HepG2 (cell line): Measurements from ENCODE around the gene CREG2. TPM values are rescaled to one million over a fixed set of nuclear protein-coding genes. Genes with fewer than 3 reads are reported as not detected.
A peak's percentile ranks its signal among the peaks of the same experiment; 100 is the strongest.

ENCODE experiments used
- ATAC-seq: fragments of 200-7000 bp; cut with Tn5 transposase; 3 replicates; pipeline ENCODE4 v1.9.1; 2020; ENCODE audit warnings: mild to moderate bottlenecking, moderate library complexity
- BruUV-seq: library from RNA; stranded (reverse); fragments of 400-500 nt; replicated peaks from 2 replicates; lab custom pipeline; 2021; lab: Mats Ljungman, UMichigan
- CTCF ChIA-PET: fragments of 300-600 bp; formaldehyde crosslinking; extraction: SDS; loops from one replicate; lab custom pipeline; 2021; ENCODE audit warnings: low total read pairs, inconsistent platforms, low intra/inter-chr PET ratio; lab: Yijun Ruan, JAX
- POLR2A ChIA-PET: fragments of 350-600 bp; sonication (Branson Sonifier 250); formaldehyde crosslinking; loops from one replicate; lab custom pipeline; 2020; ENCODE audit warnings: antibody characterized with exemption, inconsistent platforms; lab: Yijun Ruan, JAX
- DNase-seq: peaks from one replicate; pipeline ENCODE4 v3.0.0-alpha.2; 2015; ENCODE audit warnings: low spot score
- FAIRE-seq: peaks from 3 replicates; lab custom pipeline; 2011; peaks lifted over from hg19 to GRCh38; lab: Jason Lieb, UNC
- H2AFZ ChIP-seq: one replicate; pipeline ENCODE4 v1.6.1; 2011; ENCODE audit warnings: low read length, inconsistent platforms
- H3K27ac ChIP-seq: fragments of 300-600 bp; 3 replicates; pipeline ENCODE4 v1.8.0; 2011; ENCODE audit warnings: mixed run types, mild to moderate bottlenecking, mixed read lengths, low read length, inconsistent platforms; ENCODE audit not compliant: insufficient read depth; ENCODE audit errors: extremely low read length
- H3K27me3 ChIP-seq, 2 experiments: fragments of 200-600 bp in 1 of 2; 2 replicates in 1 of 2; 3 replicates in 1 of 2; pipeline versions ENCODE4 v1.6.0 to v1.8.0; 2011; ENCODE audit warnings: low read length in 2 of 2, mild to moderate bottlenecking in 2 of 2, moderate library complexity in 2 of 2, inconsistent platforms in 1 of 2; ENCODE audit not compliant: insufficient read depth in 2 of 2, control insufficient read depth in 1 of 2
- H3K36me3 ChIP-seq, 2 experiments: fragments of 200-600 bp in 1 of 2; replicated peaks in 1 of 2; 2 replicates in 1 of 2; 3 replicates in 1 of 2; pipeline versions ENCODE4 v1.5.1 to v1.8.0; 2011; ENCODE audit warnings: low read length in 2 of 2, inconsistent platforms in 1 of 2; ENCODE audit not compliant: insufficient read depth in 2 of 2, control insufficient read depth in 1 of 2
- H3K4me1 ChIP-seq: 2 replicates; pipeline ENCODE4 v1.5.1; 2012; ENCODE audit warnings: low read length, inconsistent platforms; ENCODE audit not compliant: insufficient read depth
- H3K4me2 ChIP-seq: 2 replicates; pipeline ENCODE4 v1.6.0; 2011; ENCODE audit warnings: low read depth, low read length, inconsistent platforms
- H3K4me3 ChIP-seq, 3 experiments: fragments of 200-600 bp in 1 of 3; sonication (generic), shearing (Covaris generic) in 1 of 3; replicated peaks in 1 of 3; 2 replicates each; pipeline ENCODE4 v1.5.1; 2011 to 2016; ENCODE audit warnings: low read length in 3 of 3, inconsistent platforms in 2 of 3, low read depth in 2 of 3, mild to moderate bottlenecking in 2 of 3, control low read depth in 1 of 3, mixed read lengths in 1 of 3; ENCODE audit not compliant: insufficient read depth in 1 of 3
- H3K79me2 ChIP-seq: one replicate; pipeline ENCODE4 v1.6.1; 2011; ENCODE audit warnings: low read length, inconsistent platforms; ENCODE audit not compliant: insufficient read depth
- H3K9ac ChIP-seq: 2 replicates; pipeline ENCODE4 v1.6.0; 2011; ENCODE audit warnings: mild to moderate bottlenecking, low read depth, low read length, inconsistent platforms; ENCODE audit not compliant: insufficient read depth
- H3K9me3 ChIP-seq: 2 replicates; pipeline ENCODE4 v1.5.1; 2012; ENCODE audit warnings: mild to moderate bottlenecking, low read length
- H4K20me1 ChIP-seq: 2 replicates; pipeline ENCODE4 v1.6.0; 2011; ENCODE audit warnings: inconsistent platforms, mild to moderate bottlenecking, low read length, moderate library complexity; ENCODE audit not compliant: insufficient read depth
- ARID5B ChIP-seq: IDR thresholded peaks from 2 replicates; pipeline ENCODE4 v1.4.0; 2020; ENCODE audit warnings: mild to moderate bottlenecking, missing genetic modification reagents
- CEBPG ChIP-seq: IDR thresholded peaks from 2 replicates; pipeline ENCODE4 v1.6.1; 2016
- CHD2 ChIP-seq: IDR thresholded peaks from 2 replicates; pipeline ENCODE4 v1.6.1; 2011; ENCODE audit warnings: low read depth, low read length, improper control_type of control experiment
- EP300 ChIP-seq, 3 experiments: sonication (generic) in 1 of 3; formaldehyde crosslinking in 1 of 3; IDR thresholded peaks; 2 replicates each; pipeline versions ENCODE4 v1.5.1 to v1.6.1; 2011 to 2020; ENCODE audit warnings: low read depth in 2 of 3, low read length in 2 of 3, borderline replicate concordance in 1 of 3, improper control_type of control experiment in 1 of 3, mild to moderate bottlenecking in 1 of 3, missing genetic modification reagents in 1 of 3, moderate library complexity in 1 of 3
- HNF4A ChIP-seq: sonication (generic); formaldehyde crosslinking; IDR thresholded peaks from 2 replicates; pipeline ENCODE4 v1.4.0; 2020; ENCODE audit warnings: missing genetic modification reagents
- KDM5A ChIP-seq: fragments of 200-600 bp; sonication (generic); IDR thresholded peaks from 2 replicates; pipeline ENCODE4 v1.7.0; 2018; ENCODE audit warnings: antibody characterized with exemption, mild to moderate bottlenecking, low read length, borderline replicate concordance
- NCOR1 ChIP-seq: fragments of 200-600 bp; sonication (generic); IDR thresholded peaks from 2 replicates; pipeline ENCODE4 v1.7.0; 2017; ENCODE audit warnings: antibody characterized with exemption, low read length, borderline replicate concordance
- PHF21A ChIP-seq: sonication (generic); formaldehyde crosslinking; IDR thresholded peaks from 2 replicates; pipeline ENCODE4 v1.5.0; 2020; ENCODE audit warnings: mild to moderate bottlenecking, missing genetic modification reagents
- SOX13 ChIP-seq, 3 experiments: fragments of 450-650 bp in 1 of 3; sonication (generic) in 1 of 3; formaldehyde crosslinking in 1 of 3; IDR thresholded peaks in 2 of 3; conservative IDR thresholded peaks in 1 of 3; 2 replicates each; pipeline versions ENCODE4 v1.5.0 to v1.6.1; 2016 to 2020; ENCODE audit warnings: antibody characterized with exemption in 1 of 3, mild to moderate bottlenecking in 1 of 3, missing compliant biosample characterization in 1 of 3, missing genetic modification reagents in 1 of 3, moderate library complexity in 1 of 3
- ZNF674 ChIP-seq: sonication (generic); formaldehyde crosslinking; IDR thresholded peaks from 2 replicates; pipeline ENCODE4 v1.5.0; 2020; ENCODE audit warnings: low read depth, mild to moderate bottlenecking, missing genetic modification reagents
- WGBS: methylation state at CpG from one replicate; pipeline ENCODE4 v1.1.6; 2017; ENCODE audit warnings: low lambda C conversion rate; 5-methylcytosine and 5-hydroxymethylcytosine counted together
- in situ Hi-C: cut with HindIII; loops from 2 replicates; pipeline ENCODE4 v1.10.0; 2017; ENCODE audit warnings: low pct_unique_long_range_greater_than_20kb; ENCODE audit not compliant: extremely low pct_ligation_motif_present
- intact Hi-C: fragments of 100-400 bp; cut with micrococcal nuclease; formaldehyde crosslinking; loops from one replicate; pipeline ENCODE4 v1.10.0; 2022; ENCODE audit not compliant: unreplicated experiment
- polyA plus RNA-seq, 8 experiments: library from polyadenylated mRNA; depleted of rRNA in 3 of 8; stranded (reverse) in 7 of 8; unstranded in 1 of 8; fragments of >200 nt; fragmentation: Illumina TruSeq in 4 of 8; extraction: Trizol in 4 of 8; gene quantifications; 2 replicates each; pipeline versions ENCODE4 v1.2.1 to v1.2.3, GENCODE V29; 2011 to 2016; ENCODE audit warnings: low read depth in 4 of 8, missing spikeins in 1 of 8, mixed read lengths in 1 of 8; ENCODE audit not compliant: insufficient read depth in 1 of 8
- total RNA-seq, 5 experiments: library from RNA; depleted of rRNA; stranded (reverse); fragments of >200 nt; fragmentation: Illumina TruSeq; extraction: Trizol; gene quantifications; 2 replicates each; pipeline ENCODE4 v1.2.3, GENCODE V29; 2016; ENCODE audit warnings: low read depth in 1 of 5
- TF ChIP-seq, protein P1 (sequence below): sonication (generic); formaldehyde crosslinking; conservative IDR thresholded peaks from 2 replicates; pipeline ENCODE4 v1.8.0; 2022; ENCODE audit warnings: missing genetic modification reagents

The CREG2 gene
- total and polyA plus RNA-seq, 2 of the 13 experiments (the other 11 are each of a cell fraction or from before 2014, with no cell fraction given) = 0.18 to 0.26 TPM

DNA sequence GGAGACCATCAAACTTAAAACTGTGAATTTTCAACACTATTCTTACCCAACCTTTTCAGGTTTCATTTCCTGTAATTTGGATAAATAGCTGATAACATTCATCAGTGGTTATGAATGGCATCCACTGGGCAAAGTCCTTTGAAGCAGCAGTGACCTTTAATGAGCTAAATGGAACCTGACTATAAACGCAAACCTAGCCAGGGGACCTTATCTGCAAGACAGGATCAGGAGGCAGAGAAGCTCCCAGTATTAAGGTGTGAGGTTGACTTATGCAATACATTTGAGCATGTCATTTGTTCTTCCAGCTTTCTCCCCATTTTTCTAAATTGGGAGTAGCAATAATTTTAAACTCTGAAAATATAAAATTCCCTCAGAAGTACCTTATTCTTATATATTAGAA is 38.4 kb downstream of the CREG2 start:
- in situ Hi-C loops = no loop called here
- POLR2A ChIA-PET = no interaction called here
- H3K4me2 ChIP-seq = no peak overlapping the region
- H2AFZ ChIP-seq = no peak overlapping the region
- intact Hi-C loops = loop anchor here (10.0 kb wide), 2 partner anchors 246 to 476 kb away; no protein-coding TSS in a partner anchor
- DNase-seq (peak; percentile 67), ATAC-seq (no peak), FAIRE-seq (peak; percentile 88)
- no peaks in the 10 kb centered on the region for H4K20me1 ChIP-seq
- 0% methylated on average over 1 of the region's 1 CpG for WGBS
- no peaks in the 10 kb centered on the region for H3K36me3 ChIP-seq
- peaks cover 38% of the 10 kb centered on the region for H3K4me1 ChIP-seq
- no peak overlapping the region for H3K27ac ChIP-seq
- H3K27me3 ChIP-seq = no peaks in the 10 kb centered on the region
- H3K9ac ChIP-seq = no peak overlapping the region
- no peak for TF ChIP-seq CHD2
- TF ChIP-seq, protein P1, sequence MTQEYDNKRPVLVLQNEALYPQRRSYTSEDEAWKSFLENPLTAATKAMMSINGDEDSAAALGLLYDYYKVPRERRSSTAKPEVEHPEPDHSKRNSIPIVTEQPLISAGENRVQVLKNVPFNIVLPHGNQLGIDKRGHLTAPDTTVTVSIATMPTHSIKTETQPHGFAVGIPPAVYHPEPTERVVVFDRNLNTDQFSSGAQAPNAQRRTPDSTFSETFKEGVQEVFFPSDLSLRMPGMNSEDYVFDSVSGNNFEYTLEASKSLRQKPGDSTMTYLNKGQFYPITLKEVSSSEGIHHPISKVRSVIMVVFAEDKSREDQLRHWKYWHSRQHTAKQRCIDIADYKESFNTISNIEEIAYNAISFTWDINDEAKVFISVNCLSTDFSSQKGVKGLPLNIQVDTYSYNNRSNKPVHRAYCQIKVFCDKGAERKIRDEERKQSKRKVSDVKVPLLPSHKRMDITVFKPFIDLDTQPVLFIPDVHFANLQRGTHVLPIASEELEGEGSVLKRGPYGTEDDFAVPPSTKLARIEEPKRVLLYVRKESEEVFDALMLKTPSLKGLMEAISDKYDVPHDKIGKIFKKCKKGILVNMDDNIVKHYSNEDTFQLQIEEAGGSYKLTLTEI (CRISPR knock-in tag) = no peak
- TF ChIP-seq PHF21A (CRISPR knock-in tag) = no peak
- TF ChIP-seq NCOR1 = 0 out of 2 replicates have a peak, but pooled peaks have one; percentile 9
- TF ChIP-seq KDM5A = no peak
- peak; percentile 43; the same call in 1 of the 2 replicates for TF ChIP-seq HNF4A (CRISPR knock-in tag)
- peak; percentile 38; the same call in 1 of the 2 replicates for TF ChIP-seq ARID5B (CRISPR knock-in tag)
- TF ChIP-seq SOX13 (IDR thresholded peaks at IDR 0.05) = no peak
- peak in 1 of 2 experiments; percentile 21; a peak in 1 of 4 replicates for TF ChIP-seq SOX13 (CRISPR knock-in tag; conservative IDR thresholded peaks at IDR 0.05 in 1 of 2, IDR thresholded peaks at IDR 0.05 in 1 of 2)
- no peak for TF ChIP-seq ZNF674 (CRISPR knock-in tag)
- peak in 1 of 2 experiments; percentile 6; a peak in 1 of 4 replicates for TF ChIP-seq EP300 (IDR thresholded peaks at IDR 0.05; ENCODE audit: low read depth in 2 of 2, low read length in 2 of 2)
- TF ChIP-seq EP300 (CRISPR knock-in tag; IDR thresholded peaks at IDR 0.05; ENCODE audit: borderline replicate concordance) = no peak
- peak; percentile 22; the same call in 1 of the 2 replicates for TF ChIP-seq CEBPG (CRISPR knock-in tag)
- H3K4me3 ChIP-seq = no peak overlapping the region
- H3K9me3 ChIP-seq = no peaks in the 10 kb centered on the region
- no TSS peak for BruUV-seq
- CTCF ChIA-PET = no interaction called here
- no peaks in the 10 kb centered on the region for H3K79me2 ChIP-seq
